Retinal pigment epithelial cell (primary cell): ENCODE results near the gene ZNF100.
A peak's percentile ranks its signal among the peaks of the same experiment; 100 is the strongest.
"Not testable (repeated sequence)": the region's sequence is repeated elsewhere in the genome, so short reads cannot be mapped to it uniquely, and the experiment has no call there.

Experiments used
- DNase-seq: peaks from one replicate; pipeline ENCODE4 v3.0.0-alpha.2; 2010; ENCODE audit warnings: low read depth
- H3K4me3 ChIP-seq: 2 replicates; pipeline ENCODE4 v1.5.1; 2011; ENCODE audit warnings: mild to moderate bottlenecking, low read length, control low read depth, moderate library complexity
- CTCF ChIP-seq: conservative IDR thresholded peaks from 2 replicates; pipeline ENCODE4 v1.5.1; 2011; ENCODE audit warnings: low read depth, low read length, control low read depth, inconsistent platforms

ZNF100 gene

DNA sequence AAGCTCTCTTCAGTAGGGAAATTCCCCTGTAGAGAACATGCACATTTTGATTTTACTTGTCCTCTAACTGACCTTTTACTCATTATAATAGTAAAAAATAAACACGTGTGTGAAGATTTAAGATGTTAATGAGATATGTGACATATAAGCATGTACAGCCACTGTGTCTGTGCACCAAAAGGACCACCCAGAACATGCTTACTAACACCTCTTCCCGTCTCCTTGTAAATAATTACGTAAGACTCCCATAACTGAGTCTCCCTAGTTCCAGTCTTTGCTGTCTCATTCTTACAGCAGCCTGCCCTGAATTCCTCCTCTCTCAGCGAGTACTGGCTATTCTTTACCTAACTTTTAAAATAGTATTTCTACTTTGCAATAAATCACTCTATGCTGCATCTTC lies 53.6 kb downstream of the ZNF100 start:
- TF ChIP-seq CTCF: no peak
- H3K4me3 ChIP-seq: no peak overlapping the region
- no peak for DNase-seq

GRCh38 chr19:21709464-21709863 lies 57.9 kb downstream of the ZNF100 start:
- no peak for DNase-seq
- TF ChIP-seq CTCF: no peak
- no peak overlapping the region for H3K4me3 ChIP-seq

- not testable (repeated sequence) for DNase-seq, H3K4me3 ChIP-seq
These were observed 59.5 kb downstream of the ZNF100 start for GRCh38 chr19:21707878-21708277.

- no peak overlapping the region for H3K4me3 ChIP-seq
- no peak for DNase-seq
- TF ChIP-seq CTCF: no peak
These were observed 60.3 kb downstream of the ZNF100 start for GRCh38 chr19:21707065-21707464.

DNA sequence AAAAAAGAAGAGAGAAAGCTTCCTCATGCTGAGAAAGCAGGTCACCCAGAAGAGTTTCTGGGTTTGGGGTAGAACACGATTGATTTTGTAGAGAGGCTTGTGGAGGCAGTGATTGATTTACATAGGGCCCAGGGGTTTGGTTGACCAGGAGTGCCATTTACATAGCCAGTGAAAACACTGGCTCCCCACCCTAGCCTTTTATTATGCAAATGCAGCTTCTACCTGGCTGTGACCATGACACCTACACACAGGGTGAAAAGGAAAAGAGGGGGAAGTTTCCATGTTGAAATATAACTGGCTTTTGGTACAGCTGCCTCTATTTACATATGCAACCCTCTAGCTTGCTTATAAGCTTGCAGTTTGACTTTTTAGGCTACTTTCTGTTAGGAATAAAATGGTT lies 62.0 kb downstream of the ZNF100 start:
- H3K4me3 ChIP-seq: no peak overlapping the region
- no peak for DNase-seq
- TF ChIP-seq CTCF: no peak

GRCh38 chr19:21704320-21704719 lies 63.1 kb downstream of the ZNF100 start:
- no peak for TF ChIP-seq CTCF
- no peak for DNase-seq
- H3K4me3 ChIP-seq: no peak overlapping the region

DNA sequence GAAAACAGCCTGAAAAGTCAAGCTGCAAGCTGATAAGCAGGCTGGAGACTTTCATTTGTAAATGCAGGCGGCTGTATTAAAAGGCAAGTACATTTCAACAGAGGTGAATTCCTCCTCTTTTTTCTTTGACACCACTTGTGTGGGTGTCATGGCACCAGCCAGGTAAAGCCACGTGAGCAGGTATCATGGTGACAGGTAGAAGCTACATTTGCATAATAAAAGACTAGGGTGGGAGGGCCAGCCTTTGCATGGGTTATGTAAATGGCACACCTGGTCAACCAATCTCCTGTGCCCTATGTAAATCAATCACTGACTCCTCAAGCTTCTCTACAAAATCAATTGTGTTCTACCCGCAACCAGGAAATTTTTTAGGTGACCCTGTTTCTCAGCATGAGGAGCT lies 68.2 kb downstream of the ZNF100 start:
- no peak overlapping the region for H3K4me3 ChIP-seq
- DNase-seq: no peak
- no peak for TF ChIP-seq CTCF

- peak; percentile 45 for TF ChIP-seq CTCF
- H3K4me3 ChIP-seq: no peak overlapping the region
- DNase-seq: no peak
These were observed 69.2 kb downstream of the ZNF100 start for GRCh38 chr19:21698215-21698614.
